Astrocyte of the spinal cord (primary cell): ENCODE results near the gene COL6A3.

Experiments used
- DNase-seq: peaks from one replicate; pipeline ENCODE4 v3.0.0; 2011; ENCODE audit warnings: low read depth, low spot score
- H3K4me3 ChIP-seq: 2 replicates; pipeline ENCODE4 v1.5.1; 2011; ENCODE audit warnings: low read depth, mild to moderate bottlenecking, low read length, moderate library complexity
- CTCF ChIP-seq: IDR thresholded peaks from 2 replicates; pipeline ENCODE4 v1.5.1; 2012; ENCODE audit warnings: low read depth, mild to moderate bottlenecking, low read length, inconsistent platforms
- in situ Hi-C: cut with HindIII; loops from 2 replicates; pipeline ENCODE4 v1.10.0; 2017; ENCODE audit warnings: low sequenced_read_pairs

The COL6A3 gene

GRCh38 chr2:237450108-237450507, 36.1 kb upstream of the COL6A3 start:
- in situ Hi-C loops: no loop called here
- no peak for TF ChIP-seq CTCF
- H3K4me3 ChIP-seq: no peak overlapping the region
- no peak for DNase-seq

- in situ Hi-C loops: no loop called here
- no peak for TF ChIP-seq CTCF
- no peak overlapping the region for H3K4me3 ChIP-seq
- DNase-seq: no peak
Observed at GRCh38 chr2:237449193-237449881, 35.4 kb upstream of the COL6A3 start.

- H3K4me3 ChIP-seq: no peak overlapping the region
- no peak for TF ChIP-seq CTCF
- DNase-seq: no peak
- in situ Hi-C loops: no loop called here
Observed at GRCh38 chr2:237448626-237449025, 34.7 kb upstream of the COL6A3 start.

- DNase-seq: no peak
- TF ChIP-seq CTCF: no peak
- in situ Hi-C loops: no loop called here
- H3K4me3 ChIP-seq: no peak overlapping the region
Observed at GRCh38 chr2:237448171-237448570, 34.2 kb upstream of the COL6A3 start.

- no peak for TF ChIP-seq CTCF
- no peak overlapping the region for H3K4me3 ChIP-seq
- in situ Hi-C loops: no loop called here
- DNase-seq: no peak
Observed at GRCh38 chr2:237447496-237447895, 33.5 kb upstream of the COL6A3 start.

GRCh38 chr2:237446338-237446665, 32.3 kb upstream of the COL6A3 start:
- DNase-seq: no peak
- TF ChIP-seq CTCF: no peak
- in situ Hi-C loops: no loop called here
- H3K4me3 ChIP-seq: no peak overlapping the region
